GM10266 (cell line): ENCODE measurements around the gene LDHAL6B.
A peak's percentile ranks its signal among the peaks of the same experiment; 100 is the strongest.
"Not testable (repeated sequence)": the region's sequence is repeated elsewhere in the genome, so short reads cannot be mapped to it uniquely, and the experiment has no call there.

ENCODE experiments used
- DNase-seq: peaks from one replicate; pipeline ENCODE4 v3.0.0; 2012; ENCODE audit errors: extremely low spot score
- TF ChIP-seq, protein P1 (sequence below): IDR thresholded peaks from 2 replicates; pipeline ENCODE4 v1.5.1; 2012; ENCODE audit warnings: mild to moderate bottlenecking, low read depth; ENCODE audit not compliant: control insufficient read depth, insufficient read depth; ENCODE audit errors: missing control alignments

The LDHAL6B gene

DNA sequence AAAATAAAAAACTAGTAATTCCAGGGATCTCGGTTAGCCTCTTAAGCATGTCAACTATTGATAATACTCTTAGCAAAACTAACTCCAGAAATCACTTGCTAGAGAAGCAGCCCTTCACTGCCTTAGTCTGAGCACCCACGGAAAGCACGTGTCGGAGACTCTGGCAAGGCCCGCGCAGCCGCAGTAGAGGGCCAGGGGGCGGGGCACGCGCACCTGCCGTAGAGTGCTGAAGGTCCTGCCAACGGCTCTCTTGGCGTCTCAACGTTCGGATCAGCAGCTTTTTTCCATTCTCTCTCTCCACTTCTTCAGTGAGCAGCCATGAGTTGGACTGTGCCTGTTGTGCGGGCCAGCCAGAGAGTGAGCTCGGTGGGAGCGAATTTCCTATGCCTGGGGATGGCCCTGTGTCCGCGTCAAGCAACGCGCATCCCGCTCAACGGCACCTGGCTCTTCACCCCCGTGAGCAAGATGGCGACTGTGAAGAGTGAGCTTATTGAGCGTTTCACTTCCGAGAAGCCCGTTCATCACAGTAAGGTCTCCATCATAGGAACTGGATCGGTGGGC is at the start of gene LDHAL6B:
Gene LDHAL6B (plus strand): TSS at position 221 of the 561 bp plus-strand sequence. CDS start 98 bp downstream, at position 319.
- DNase-seq = no peak
- TF ChIP-seq, protein P1, sequence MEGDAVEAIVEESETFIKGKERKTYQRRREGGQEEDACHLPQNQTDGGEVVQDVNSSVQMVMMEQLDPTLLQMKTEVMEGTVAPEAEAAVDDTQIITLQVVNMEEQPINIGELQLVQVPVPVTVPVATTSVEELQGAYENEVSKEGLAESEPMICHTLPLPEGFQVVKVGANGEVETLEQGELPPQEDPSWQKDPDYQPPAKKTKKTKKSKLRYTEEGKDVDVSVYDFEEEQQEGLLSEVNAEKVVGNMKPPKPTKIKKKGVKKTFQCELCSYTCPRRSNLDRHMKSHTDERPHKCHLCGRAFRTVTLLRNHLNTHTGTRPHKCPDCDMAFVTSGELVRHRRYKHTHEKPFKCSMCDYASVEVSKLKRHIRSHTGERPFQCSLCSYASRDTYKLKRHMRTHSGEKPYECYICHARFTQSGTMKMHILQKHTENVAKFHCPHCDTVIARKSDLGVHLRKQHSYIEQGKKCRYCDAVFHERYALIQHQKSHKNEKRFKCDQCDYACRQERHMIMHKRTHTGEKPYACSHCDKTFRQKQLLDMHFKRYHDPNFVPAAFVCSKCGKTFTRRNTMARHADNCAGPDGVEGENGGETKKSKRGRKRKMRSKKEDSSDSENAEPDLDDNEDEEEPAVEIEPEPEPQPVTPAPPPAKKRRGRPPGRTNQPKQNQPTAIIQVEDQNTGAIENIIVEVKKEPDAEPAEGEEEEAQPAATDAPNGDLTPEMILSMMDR = no peak

- TF ChIP-seq, protein P1 = no peak
- DNase-seq = no peak
Measured at GRCh38 chr15:59157396-59157795, 49.2 kb upstream of the LDHAL6B start.

DNA sequence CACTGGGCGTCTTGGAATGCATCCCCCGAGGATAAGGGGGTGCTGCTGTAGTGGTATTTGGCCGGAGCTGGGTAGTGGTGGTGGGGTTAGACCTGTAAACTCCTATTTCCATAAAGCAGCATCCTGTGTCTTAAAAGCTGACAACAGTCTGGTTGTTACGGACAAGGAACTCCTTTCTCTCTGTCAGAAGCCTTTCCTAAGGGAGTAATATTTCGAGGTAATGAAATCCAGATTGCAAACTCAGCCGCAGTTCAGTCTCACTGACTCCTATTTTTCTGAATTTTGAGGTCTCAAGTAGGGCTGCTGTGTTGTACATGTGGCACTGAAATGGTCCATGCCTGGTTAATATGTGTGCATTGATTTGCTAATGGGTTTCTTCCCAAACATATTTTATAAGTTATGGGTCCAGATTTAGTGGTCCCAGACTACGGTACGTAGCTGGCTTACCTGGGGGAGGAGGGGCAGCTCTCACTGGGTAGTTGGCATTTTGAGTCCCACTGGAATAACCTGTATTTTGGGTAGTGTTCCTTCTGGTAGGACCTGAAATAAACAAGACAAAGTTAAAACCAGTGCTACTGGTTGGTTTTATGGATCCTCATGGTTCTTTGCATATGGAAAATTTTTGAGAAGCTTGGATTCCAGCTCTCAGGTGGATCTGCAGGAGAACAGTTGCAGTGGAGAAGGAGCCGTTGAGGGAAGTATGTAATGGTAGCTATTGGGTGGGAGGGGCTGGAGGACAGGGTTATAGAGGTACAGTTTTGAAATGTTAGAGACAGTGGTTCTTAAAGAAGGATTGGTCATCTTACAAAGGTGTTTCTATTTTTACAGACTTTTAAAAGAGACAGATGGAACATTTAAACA is 48.6 kb upstream of the LDHAL6B start:
- DNase-seq = no peak
- TF ChIP-seq, protein P1 = no peak

GRCh38 chr15:59158701-59159034 is 48.0 kb upstream of the LDHAL6B start:
- no peak for DNase-seq
- TF ChIP-seq, protein P1 = no peak

GRCh38 chr15:59159210-59159609 is 47.4 kb upstream of the LDHAL6B start:
- TF ChIP-seq, protein P1 = no peak
- DNase-seq = no peak

GRCh38 chr15:59160880-59161593 is 45.6 kb upstream of the LDHAL6B start:
- no peak for DNase-seq
- TF ChIP-seq, protein P1 = peak; percentile 21

GRCh38 chr15:59162080-59162479 is 44.6 kb upstream of the LDHAL6B start:
- not testable (repeated sequence) for DNase-seq
